Gastroesophageal sphincter (tissue), 4 donors: ENCODE data around the gene GPR17. TPM values are rescaled to one million over a fixed set of nuclear protein-coding genes. Genes with fewer than 3 reads are reported as not detected.

Source experiments
- ATAC-seq: fragments of 150-250 bp; one replicate; pipeline ENCODE4 v1.9.1; 2016; ENCODE audit warnings: mild to moderate bottlenecking, moderate library complexity
- H3K27ac ChIP-seq, 4 donors: fragments of 200-600 bp; sonication (generic) in 3 of 4; 1 replicate in 3 of 4; 2 replicates in 1 of 4; pipeline ENCODE4 v1.5.1; 2016 to 2019
- H3K27me3 ChIP-seq: fragments of 200-600 bp; sonication (generic); one replicate; pipeline ENCODE4 v1.5.1; 2019
- H3K36me3 ChIP-seq, 2 donors: fragments of 200-600 bp; sonication (generic); one replicate each; pipeline ENCODE4 v1.5.1; 2019; ENCODE audit warnings: control low read depth in 1 of 2
- H3K4me1 ChIP-seq, 3 donors: fragments of 200-600 bp; sonication (generic); 1 replicate in 2 of 3; 2 replicates in 1 of 3; pipeline ENCODE4 v1.5.1; 2016 to 2019; ENCODE audit warnings: control low read depth in 2 of 3
- H3K4me3 ChIP-seq, 2 donors: fragments of 200-600 bp; sonication (generic); one replicate each; pipeline ENCODE4 v1.5.1; 2019; ENCODE audit warnings: mild to moderate bottlenecking in 1 of 2, moderate library complexity in 1 of 2
- H3K9me3 ChIP-seq, 3 donors: fragments of 200-600 bp; sonication (generic); one replicate each; pipeline ENCODE4 v1.5.1; 2017 to 2019; ENCODE audit warnings: control low read depth in 2 of 3
- EP300 ChIP-seq: sonication (generic); formaldehyde crosslinking; IDR thresholded peaks from one replicate; pipeline ENCODE4 v1.6.1; 2017; ENCODE audit warnings: antibody characterized with exemption, mild to moderate bottlenecking
- POLR2A ChIP-seq, 2 donors: fragments of 450-650 bp; IDR thresholded peaks; one replicate each; pipeline ENCODE4 v1.6.1; 2017; ENCODE audit warnings: antibody characterized with exemption in 2 of 2, mild to moderate bottlenecking in 2 of 2, moderate library complexity in 1 of 2
- POLR2AphosphoS5 ChIP-seq: sonication (generic); formaldehyde crosslinking; IDR thresholded peaks from one replicate; pipeline ENCODE4 v1.6.1; 2017; ENCODE audit warnings: antibody characterized with exemption
- WGBS, 2 donors: methylation state at CpG; one replicate each; pipeline ENCODE4 v1.1.5; 2018; ENCODE audit warnings: low coverage in 1 of 2; 5-methylcytosine and 5-hydroxymethylcytosine counted together
- total RNA-seq, 4 donors: library from RNA; depleted of rRNA; stranded (reverse); fragments of >200 nt; gene quantifications; one replicate each; pipeline ENCODE4 v1.1.0, GENCODE V29; 2016
- TF ChIP-seq, protein P1 (sequence below), 4 experiments: fragments of 200-600 bp in 2 of 4; fragments of 450-650 bp in 2 of 4; sonication (generic) in 1 of 4; IDR thresholded peaks; one replicate each; pipeline ENCODE4 v1.5.1; 2017 to 2019; ENCODE audit warnings: antibody characterized with exemption in 4 of 4, mild to moderate bottlenecking in 2 of 4, moderate library complexity in 2 of 4

Gene GPR17
- total RNA-seq, 4 donors from 2014 or later: 0.35 TPM; not detected in 3

DNA sequence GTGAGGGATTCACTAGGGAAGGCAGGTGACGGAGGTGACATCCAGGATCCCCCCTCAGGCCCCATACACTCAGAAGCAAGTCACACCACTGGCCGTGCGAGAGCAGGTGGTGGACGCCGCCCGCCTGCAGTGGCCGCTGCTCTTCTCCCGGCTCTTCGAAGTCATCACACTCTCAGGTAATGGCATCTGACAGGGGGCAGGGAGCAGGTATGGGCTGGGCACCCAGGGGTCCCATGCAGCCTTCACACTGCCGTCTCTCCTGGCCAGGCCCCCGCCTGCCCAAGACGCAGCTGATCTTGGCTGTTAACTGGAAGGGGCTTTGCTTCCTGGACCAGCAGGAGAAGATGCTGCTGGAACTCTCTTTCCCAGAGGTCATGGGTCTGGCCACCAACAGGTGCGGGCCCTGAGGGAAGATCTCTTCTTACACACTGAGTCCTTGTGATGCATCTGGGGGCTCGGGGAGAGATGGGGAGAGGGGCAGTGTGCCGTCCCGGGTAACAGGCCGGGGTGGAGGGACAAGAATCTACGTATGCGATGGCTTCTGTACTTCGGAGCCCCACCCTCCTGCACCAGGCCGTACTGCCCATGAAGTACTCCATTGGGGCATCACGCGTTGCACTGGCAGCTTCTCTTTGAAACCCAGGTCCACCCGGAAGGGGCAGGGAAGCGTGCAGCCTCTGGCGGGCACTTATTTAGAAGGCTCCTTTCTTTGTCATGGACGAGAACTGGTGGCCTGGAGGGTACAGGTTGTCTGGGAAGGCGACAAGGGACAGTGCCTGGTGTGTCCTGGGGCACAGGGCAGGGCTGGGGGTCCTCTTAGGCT is 18.8 kb upstream of the GPR17 start:
- Histone ChIP-seq H3K9me3 (no peaks in the 10 kb centered on the region), H3K36me3 (no peaks in the 10 kb centered on the region), H3K4me1 (peaks cover 0 to 26% (median 3%) of the 10 kb centered on the region in 3 donors), H3K4me3 (no peak overlapping the region), H3K27me3 (peaks cover 64% of the 10 kb centered on the region), H3K27ac (no peak overlapping the region)
- 69% methylated on average over 6 of the region's 28 CpGs; no CpG with 5 or more reads in 1 of the 2 donors for WGBS, 2 donors
- TF ChIP-seq POLR2A (IDR thresholded peaks at IDR 0.05): no peak
- TF ChIP-seq EP300: no peak
- TF ChIP-seq, protein P1, sequence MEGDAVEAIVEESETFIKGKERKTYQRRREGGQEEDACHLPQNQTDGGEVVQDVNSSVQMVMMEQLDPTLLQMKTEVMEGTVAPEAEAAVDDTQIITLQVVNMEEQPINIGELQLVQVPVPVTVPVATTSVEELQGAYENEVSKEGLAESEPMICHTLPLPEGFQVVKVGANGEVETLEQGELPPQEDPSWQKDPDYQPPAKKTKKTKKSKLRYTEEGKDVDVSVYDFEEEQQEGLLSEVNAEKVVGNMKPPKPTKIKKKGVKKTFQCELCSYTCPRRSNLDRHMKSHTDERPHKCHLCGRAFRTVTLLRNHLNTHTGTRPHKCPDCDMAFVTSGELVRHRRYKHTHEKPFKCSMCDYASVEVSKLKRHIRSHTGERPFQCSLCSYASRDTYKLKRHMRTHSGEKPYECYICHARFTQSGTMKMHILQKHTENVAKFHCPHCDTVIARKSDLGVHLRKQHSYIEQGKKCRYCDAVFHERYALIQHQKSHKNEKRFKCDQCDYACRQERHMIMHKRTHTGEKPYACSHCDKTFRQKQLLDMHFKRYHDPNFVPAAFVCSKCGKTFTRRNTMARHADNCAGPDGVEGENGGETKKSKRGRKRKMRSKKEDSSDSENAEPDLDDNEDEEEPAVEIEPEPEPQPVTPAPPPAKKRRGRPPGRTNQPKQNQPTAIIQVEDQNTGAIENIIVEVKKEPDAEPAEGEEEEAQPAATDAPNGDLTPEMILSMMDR (IDR thresholded peaks at IDR 0.05): no peak
- ATAC-seq: no peak

DNA sequence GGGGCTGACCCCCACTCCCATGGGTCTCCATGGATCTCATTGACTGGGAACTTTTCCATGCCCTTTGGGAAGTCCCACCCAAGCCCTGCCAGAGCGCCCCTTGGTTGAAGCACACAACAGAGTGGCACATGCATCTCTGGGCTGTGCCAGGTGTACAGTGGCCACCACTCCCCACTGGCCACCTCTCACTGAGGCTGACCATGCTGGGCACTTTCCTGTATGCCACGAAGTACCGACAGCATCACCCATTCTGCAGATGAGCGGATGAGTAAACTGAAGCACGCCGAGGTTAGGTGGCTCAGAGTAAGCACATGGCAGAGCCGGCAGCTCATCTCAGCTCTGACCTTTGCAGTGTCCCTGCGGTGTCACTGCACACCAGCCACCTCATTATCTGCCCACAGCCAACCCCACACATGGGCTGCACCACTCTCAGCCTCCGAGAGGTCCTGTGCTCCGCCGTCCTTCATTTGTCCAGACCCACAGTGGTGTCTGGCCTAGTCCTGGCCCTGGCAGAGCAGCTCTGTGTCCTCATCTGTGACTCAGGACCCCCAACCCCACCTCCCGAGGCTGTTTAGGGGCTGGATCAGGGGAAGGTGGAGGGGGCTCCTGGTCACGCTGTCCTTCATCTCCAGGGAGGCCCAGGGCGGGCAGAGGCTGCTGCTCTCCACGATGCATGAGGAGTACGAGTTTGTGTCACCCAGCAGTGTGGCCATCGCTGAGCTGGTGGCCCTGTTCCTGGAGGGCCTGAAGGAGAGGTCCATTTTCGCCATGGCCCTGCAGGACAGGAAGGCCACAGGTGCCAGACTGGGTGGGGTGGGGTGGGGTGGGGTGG is 18.0 kb upstream of the GPR17 start:
- Histone ChIP-seq H3K27me3 (peaks cover 56% of the 10 kb centered on the region), H3K36me3 (no peaks in the 10 kb centered on the region), H3K4me1 (peaks cover 0 to 34% (median 10%) of the 10 kb centered on the region in 3 donors), H3K4me3 (no peak overlapping the region), H3K9me3 (no peaks in the 10 kb centered on the region), H3K27ac (no peak overlapping the region)
- no CpG with 5 or more reads among the region's 18 CpGs for WGBS, 2 donors
- TF ChIP-seq POLR2A (IDR thresholded peaks at IDR 0.05): no peak
- no peak for ATAC-seq

DNA sequence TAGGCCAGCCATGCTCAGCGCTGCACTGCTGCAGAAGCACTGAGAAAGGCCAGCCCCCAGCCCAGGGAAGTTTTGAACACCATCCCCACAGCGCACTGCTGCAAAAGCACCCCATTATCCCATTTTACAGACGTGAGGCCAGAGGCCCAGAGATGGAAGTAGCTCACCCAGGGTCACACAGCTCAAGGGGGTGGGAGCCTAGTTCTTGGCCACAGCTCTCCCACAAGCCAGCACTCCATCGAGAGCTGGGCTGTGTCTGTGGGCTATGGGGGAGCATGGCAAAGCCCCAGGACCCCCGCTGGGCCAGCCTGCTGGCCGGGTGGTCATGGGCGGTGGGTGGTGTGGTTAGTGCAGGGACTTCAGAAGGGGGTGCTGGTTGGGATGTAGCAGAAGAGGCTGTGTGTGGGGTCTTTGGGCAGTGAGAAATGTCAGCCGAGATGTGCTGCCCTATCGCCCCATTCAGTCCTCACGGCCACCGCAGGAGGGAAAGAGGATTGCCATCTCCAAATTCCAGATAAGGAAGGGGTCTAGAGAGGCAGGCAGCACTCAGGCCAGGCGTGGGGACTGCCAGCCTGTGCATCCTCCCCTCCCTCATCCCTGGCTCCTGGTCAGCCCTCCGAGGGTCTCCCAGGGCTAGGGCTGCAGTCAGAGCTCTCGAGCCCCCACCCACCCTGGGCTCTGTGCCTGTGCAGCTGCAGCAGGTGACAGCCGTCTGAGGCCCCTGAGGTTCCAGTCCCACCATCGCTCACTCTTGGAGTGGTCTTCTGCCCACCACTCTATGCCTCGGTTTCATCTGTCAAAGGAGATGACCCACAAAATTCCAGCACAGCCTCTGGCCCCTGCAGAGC is 17.0 kb upstream of the GPR17 start:
- Histone ChIP-seq H3K36me3 (no peaks in the 10 kb centered on the region), H3K9me3 (no peaks in the 10 kb centered on the region), H3K27me3 (peaks cover 46% of the 10 kb centered on the region), H3K4me3 (no peak overlapping the region), H3K27ac (no peak overlapping the region), H3K4me1 (peaks cover 0 to 44% (median 14%) of the 10 kb centered on the region in 3 donors)
- ATAC-seq: no peak
- TF ChIP-seq, protein P1 (IDR thresholded peaks at IDR 0.05): no peak
- no peak for TF ChIP-seq POLR2A (IDR thresholded peaks at IDR 0.05)
- no peak for TF ChIP-seq POLR2AphosphoS5
- no peak for TF ChIP-seq EP300
- WGBS, 2 donors: 16% methylated on average over 4 of the region's 17 CpGs; no CpG with 5 or more reads in 1 of the 2 donors

DNA sequence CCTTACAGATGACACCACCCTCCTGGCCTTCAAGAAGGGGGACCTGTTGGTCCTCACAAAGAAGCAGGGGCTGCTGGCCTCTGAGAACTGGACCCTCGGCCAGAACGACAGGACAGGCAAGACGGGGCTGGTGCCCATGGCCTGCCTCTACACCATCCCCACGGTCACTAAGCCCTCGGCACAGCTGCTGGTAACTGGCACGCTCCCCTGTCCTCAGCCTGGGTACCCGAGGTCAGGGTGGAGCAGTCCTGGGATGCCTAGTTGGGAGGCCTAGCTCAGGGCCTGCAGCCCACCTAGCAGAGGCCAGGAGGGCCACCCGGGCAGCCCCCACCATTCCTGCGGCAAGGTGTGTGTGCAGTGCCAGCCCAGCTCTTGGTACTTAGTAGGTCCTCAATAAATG is 16.3 kb upstream of the GPR17 start:
- Histone ChIP-seq H3K9me3 (no peaks in the 10 kb centered on the region), H3K4me3 (no peak overlapping the region), H3K4me1 (peaks cover 0 to 51% (median 21%) of the 10 kb centered on the region in 3 donors), H3K36me3 (no peaks in the 10 kb centered on the region), H3K27ac (no peak overlapping the region), H3K27me3 (peaks cover 39% of the 10 kb centered on the region)
- no peak for TF ChIP-seq POLR2AphosphoS5
- no peak for TF ChIP-seq EP300
- TF ChIP-seq POLR2A (IDR thresholded peaks at IDR 0.05): no peak
- TF ChIP-seq, protein P1 (IDR thresholded peaks at IDR 0.05): no peak
- no peak for ATAC-seq
- whole genome bisulfite sequencing, 2 donors: no CpG with 5 or more reads among the region's 9 CpGs
